Activated CD8-positive, alpha-beta memory T cell treated with anti-CD3 and anti-CD28 coated beads, Interleukin-2, amount 10 ng/mL, durations not matched to agents 7 days and 5 days (primary cell): ENCODE results near the gene RHOJ. TPM values are rescaled to one million over a fixed set of nuclear protein-coding genes. Genes with fewer than 3 reads are reported as not detected.
"Not testable (repeated sequence)": the region's sequence is repeated elsewhere in the genome, so short reads cannot be mapped to it uniquely, and the experiment has no call there.

ENCODE experiments used
- ATAC-seq: fragments of 150-1000 bp; cut with Tn5 transposase; one replicate; pipeline ENCODE4 v1.10.0; 2021; ENCODE audit warnings: moderate library complexity
- CTCF ChIA-PET: fragments of 350-600 bp; sonication (Branson Sonifier 250); formaldehyde crosslinking; loops from one replicate; lab custom pipeline; 2021; ENCODE audit warnings: antibody characterized with exemption; lab: Charles Lee
- DNase-seq: peaks from one replicate; pipeline ENCODE4 v3.0.0-alpha.2; 2020
- H3K27ac Mint-ChIP-seq: one replicate; pipeline ENCODE4 v1.8.0; 2021; ENCODE audit warnings: mild to moderate bottlenecking, mixed read lengths
- H3K27me3 Mint-ChIP-seq: one replicate; pipeline ENCODE4 v1.8.0; 2021; ENCODE audit warnings: mixed read lengths
- H3K36me3 Mint-ChIP-seq: one replicate; pipeline ENCODE4 v1.8.0; 2021; ENCODE audit warnings: mild to moderate bottlenecking, mixed read lengths
- H3K4me1 Mint-ChIP-seq: one replicate; pipeline ENCODE4 v1.8.0; 2021; ENCODE audit warnings: mixed read lengths
- H3K4me3 Mint-ChIP-seq: one replicate; pipeline ENCODE4 v1.8.0; 2021; ENCODE audit warnings: mild to moderate bottlenecking, moderate library complexity, mixed read lengths
- H3K9me3 Mint-ChIP-seq: one replicate; pipeline ENCODE4 v1.8.0; 2022; ENCODE audit warnings: low read depth, mixed read lengths
- total RNA-seq, 2 experiments: library from RNA; stranded (reverse); gene quantifications; one replicate each; pipeline ENCODE4 v1.2.3, GENCODE V29; 2021

Gene RHOJ
- total RNA-seq, 2 experiments from 2014 or later = not detected

DNA sequence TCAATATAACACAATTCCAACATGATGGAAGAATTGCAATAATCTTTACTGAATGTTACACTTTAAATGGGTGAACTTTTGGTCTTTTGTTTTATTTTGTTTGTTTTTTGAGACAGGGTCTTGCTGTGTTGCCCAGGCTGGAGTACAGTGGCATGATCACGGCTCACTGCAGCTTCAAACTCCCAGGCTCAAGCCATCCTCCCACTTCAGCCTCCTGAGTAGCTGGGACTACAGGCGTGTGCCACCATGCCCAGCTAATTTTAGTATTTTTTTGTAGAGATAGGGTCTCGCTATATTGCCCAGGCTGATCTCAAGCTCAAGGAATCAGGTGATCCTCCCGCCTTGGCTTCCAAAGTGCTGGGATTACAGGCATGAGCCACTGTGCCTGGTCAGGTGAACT lies 75.7 kb downstream of the RHOJ start:
- not testable (repeated sequence) for DNase-seq, H3K4me3 Mint-ChIP-seq, ATAC-seq, H3K27me3 Mint-ChIP-seq, H3K9me3 Mint-ChIP-seq, H3K36me3 Mint-ChIP-seq, H3K4me1 Mint-ChIP-seq, H3K27ac Mint-ChIP-seq
- CTCF ChIA-PET = interaction anchor here (0.6 to 1.5 kb wide), 3 partner anchors 11 to 50 kb away, joined by 3 to 4 read pairs (median 4); no protein-coding TSS in a partner anchor

DNA sequence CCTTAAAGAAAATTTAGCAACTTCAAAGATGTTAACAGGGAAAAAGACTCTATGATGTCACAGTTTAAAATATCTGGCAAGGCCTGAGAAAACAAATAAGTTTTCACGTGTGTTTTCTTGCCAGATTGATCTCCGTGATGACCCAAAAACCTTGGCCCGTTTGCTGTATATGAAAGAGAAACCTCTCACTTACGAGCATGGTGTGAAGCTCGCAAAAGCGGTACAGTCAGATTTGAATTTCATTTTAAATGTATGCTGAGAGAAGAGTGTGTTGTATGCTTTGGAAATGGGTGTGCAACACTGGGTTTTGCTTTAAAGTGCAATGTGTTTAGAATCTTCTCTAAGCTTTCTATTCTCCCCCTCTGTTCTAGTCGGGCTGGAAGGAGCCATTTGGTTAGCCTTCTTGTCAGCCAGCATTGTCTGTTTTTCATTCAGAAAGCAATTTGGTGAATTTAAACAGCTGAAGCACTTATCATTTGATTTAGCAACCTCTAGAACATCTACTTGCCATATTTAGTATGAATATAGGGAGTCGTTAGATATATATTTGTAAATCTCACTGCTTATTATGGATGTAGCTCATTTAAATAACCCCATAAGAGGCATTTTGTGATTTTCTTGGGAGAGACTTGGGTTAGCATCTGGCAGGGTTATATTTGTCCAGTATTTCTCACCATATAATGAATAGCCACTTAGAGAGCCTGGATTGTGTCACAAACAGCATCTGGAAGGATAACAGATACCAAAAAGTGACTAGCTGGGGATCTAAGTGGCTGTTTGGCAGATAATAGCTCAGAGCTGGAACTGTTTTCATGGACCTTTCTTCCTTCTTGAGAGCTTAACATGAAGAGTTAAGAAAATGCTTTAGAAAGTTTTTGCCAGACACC lies 79.0 kb downstream of the RHOJ start:
- Mint-ChIP-seq H3K36me3 (no peaks in the 10 kb centered on the region), H3K27ac (no peak overlapping the region), H3K27me3 (no peaks in the 10 kb centered on the region), H3K4me1 (no peaks in the 10 kb centered on the region), H3K4me3 (no peak overlapping the region), H3K9me3 (no peaks in the 10 kb centered on the region)
- DNase-seq (peak; percentile 56), ATAC-seq (peak; percentile 83)
- CTCF ChIA-PET = interaction anchor here (0.7 to 1.6 kb wide), 3 partner anchors 13 to 508 kb away, joined by 3 to 7 read pairs (median 4); no protein-coding TSS in a partner anchor

DNA sequence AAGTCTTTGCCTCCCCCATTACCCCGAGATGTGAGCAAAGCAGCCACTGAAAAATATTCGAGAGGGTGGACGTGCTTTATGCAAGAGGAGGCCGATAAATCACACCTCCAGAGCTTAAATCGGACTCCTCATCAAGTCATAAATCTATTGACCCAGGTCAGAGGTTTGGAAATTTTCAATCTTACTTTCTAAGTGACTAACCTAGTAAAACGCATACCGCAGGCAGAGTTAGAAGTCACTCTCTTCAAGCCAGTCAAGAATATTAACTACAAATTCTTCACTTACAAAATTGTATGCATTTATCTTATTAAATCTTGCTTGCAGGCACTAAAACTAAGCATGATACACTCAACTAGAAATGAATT lies 79.6 kb downstream of the RHOJ start:
- Mint-ChIP-seq H3K27me3 (peaks cover 2% of the 10 kb centered on the region), H3K27ac (no peak overlapping the region), H3K4me1 (peaks cover 2% of the 10 kb centered on the region), H3K36me3 (no peaks in the 10 kb centered on the region), H3K4me3 (no peak overlapping the region), H3K9me3 (no peaks in the 10 kb centered on the region)
- CTCF ChIA-PET = interaction anchor here (0.7 to 1.6 kb wide), 3 partner anchors 9 to 508 kb away, joined by 3 to 7 read pairs (median 4); no protein-coding TSS in a partner anchor
- ATAC-seq (peak; percentile 47), DNase-seq (no peak)

DNA sequence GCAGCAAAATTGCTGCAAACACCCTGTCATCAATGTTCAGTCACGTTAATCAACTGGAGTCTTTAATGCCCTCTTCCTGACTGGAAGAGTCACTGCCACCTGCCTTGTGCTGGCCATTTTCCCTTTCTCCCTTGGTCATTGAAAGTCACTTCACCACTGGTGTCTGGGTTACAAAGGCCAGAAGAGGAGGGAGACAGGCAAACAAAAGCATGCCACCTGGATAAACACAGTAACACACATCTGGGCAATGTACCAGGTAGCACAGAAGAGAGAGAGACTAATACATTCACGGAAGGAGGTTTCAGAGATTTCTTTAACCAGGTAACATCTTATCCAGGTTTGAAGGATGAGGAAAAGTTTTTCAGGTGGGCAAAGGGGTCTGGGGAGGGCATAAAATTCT lies 81.8 kb downstream of the RHOJ start:
- Mint-ChIP-seq H3K27me3 (peaks cover 6% of the 10 kb centered on the region), H3K4me1 (peaks cover 8% of the 10 kb centered on the region), H3K4me3 (no peak overlapping the region), H3K27ac (no peak overlapping the region), H3K9me3 (no peaks in the 10 kb centered on the region), H3K36me3 (no peaks in the 10 kb centered on the region)
- DNase-seq = no peak
- no peak for ATAC-seq
- CTCF ChIA-PET = no interaction called here

DNA sequence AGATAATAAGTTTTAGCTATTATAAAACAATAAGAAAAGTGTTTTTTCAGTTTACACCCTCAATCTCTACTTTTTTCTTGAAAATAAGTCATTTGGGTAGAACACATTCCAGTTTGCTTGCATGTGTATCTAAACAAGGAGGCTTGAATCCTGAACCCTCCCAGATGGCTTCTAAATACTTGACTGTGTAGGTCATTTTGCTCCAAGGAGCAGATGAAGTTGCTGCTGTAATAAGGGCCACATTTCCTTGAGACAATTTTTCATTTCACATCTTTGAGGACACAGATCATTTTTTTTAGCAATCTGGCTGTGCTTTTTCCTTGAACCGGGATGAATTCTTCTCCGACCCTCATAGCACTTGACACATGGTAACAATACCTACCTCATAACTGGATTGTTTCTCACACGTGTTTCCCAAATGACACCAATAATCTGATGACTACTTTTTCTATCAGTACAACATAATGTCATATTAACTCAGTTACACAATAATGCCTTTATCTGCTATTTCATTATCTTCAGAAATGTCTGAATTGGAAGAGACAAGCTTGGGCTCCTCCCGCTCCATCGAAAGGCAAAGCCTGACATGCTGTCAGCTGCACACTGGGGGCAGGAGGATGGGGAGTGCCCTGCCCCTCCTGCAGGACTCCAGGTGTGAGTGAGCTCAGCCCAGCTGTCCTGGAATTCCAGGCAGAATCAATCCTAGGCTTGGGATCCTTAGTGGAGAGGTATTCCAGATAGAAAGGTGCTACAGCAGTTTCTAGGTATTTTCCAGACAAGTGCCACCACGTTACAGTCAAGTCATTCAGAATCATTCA lies 83.6 kb downstream of the RHOJ start:
- CTCF ChIA-PET = interaction anchor here (0.7 kb wide), 1 partner anchor 1017 kb away, joined by 3 read pairs; no protein-coding TSS in a partner anchor
- H3K4me1 Mint-ChIP-seq = peaks cover 8% of the 10 kb centered on the region
- DNase-seq (no peak), ATAC-seq (no peak)
- H3K4me3 Mint-ChIP-seq = no peak overlapping the region
- no peaks in the 10 kb centered on the region for H3K9me3 Mint-ChIP-seq
- peaks cover 11% of the 10 kb centered on the region for H3K27me3 Mint-ChIP-seq
- H3K36me3 Mint-ChIP-seq = no peaks in the 10 kb centered on the region
- H3K27ac Mint-ChIP-seq = no peak overlapping the region

DNA sequence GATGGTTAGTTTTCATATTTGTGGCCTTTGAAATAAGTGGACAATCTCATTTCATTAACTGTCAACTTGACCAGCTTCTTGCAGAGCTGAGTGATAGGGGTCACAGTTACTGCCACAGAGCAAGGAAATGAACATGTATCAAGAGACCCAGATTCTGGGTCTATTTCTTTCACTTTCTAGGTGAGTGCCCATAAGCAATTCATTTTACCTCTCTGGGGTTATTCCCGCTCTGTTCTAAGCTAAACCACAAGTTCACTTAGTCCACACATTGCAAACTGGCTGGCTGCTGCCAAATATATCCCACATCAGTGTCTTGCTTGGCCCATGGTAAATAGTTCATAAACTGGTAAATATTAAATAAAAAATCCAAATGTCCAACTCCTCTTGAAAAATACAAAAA lies 84.6 kb downstream of the RHOJ start:
- Mint-ChIP-seq H3K9me3 (no peaks in the 10 kb centered on the region), H3K4me1 (peaks cover 8% of the 10 kb centered on the region), H3K36me3 (no peaks in the 10 kb centered on the region), H3K4me3 (no peak overlapping the region), H3K27ac (no peak overlapping the region), H3K27me3 (peaks cover 16% of the 10 kb centered on the region)
- DNase-seq (no peak), ATAC-seq (peak; percentile 30)
- CTCF ChIA-PET = interaction anchor here (1.9 kb wide), 1 partner anchor 12 kb away, joined by 6 read pairs; no protein-coding TSS in a partner anchor

DNA sequence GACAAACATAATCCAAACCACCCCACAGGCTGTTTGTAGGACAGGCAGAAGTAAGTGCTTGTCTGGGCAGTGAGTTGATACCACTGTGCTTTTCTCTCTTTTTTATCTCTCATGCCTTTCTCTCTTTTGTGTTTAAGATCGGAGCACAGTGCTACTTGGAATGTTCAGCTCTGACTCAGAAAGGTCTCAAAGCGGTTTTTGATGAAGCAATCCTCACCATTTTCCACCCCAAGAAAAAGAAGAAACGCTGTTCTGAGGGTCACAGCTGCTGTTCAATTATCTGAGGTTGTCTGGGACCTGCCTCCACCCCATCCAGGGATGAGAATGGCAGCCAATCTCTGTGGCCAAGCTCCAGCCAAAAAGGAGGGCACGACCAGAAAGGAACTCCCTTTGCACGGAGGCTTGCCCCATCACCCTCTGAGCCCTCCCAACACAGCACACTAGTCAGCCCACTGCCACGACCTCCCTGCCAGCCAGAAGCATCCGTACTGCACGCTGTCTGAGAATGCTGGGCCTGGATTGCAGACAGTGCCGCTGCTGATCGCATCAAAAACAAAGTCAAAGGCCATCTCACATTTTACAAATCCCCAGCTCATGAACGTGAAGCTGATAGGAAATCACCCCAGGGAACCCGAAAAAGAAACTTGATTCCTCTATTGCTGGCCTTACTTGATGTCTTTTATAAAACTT lies 86.6 kb downstream of the RHOJ start:
- no peak for DNase-seq
- Mint-ChIP-seq H3K9me3 (no peaks in the 10 kb centered on the region), H3K27me3 (peaks cover 16% of the 10 kb centered on the region), H3K36me3 (no peaks in the 10 kb centered on the region), H3K4me1 (peaks cover 24% of the 10 kb centered on the region), H3K4me3 (no peak overlapping the region), H3K27ac (no peak overlapping the region)
- CTCF ChIA-PET = interaction anchor here (1.0 to 1.7 kb wide), 2 partner anchors 11 to 21 kb away, joined by 3 to 4 read pairs; no protein-coding TSS in a partner anchor
- ATAC-seq = no peak

DNA sequence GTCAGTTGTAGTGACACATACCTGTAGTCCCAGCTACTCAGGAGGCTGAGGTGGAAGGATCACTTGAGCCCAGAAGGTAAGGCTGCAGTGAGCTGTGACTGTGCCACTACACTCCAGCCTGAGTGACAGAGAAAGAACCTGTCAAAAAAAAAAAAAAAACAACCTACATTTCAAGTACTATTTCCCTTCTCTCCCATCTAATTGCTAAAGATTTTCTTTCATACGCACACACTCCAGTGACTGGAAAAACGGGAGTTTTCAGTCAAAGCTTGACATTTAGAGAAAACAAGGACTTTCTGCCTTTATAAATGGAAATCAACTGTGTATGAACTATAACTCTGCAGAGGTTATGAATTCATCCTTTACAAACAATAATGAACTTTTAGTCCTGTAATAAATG lies 88.6 kb downstream of the RHOJ start:
- Mint-ChIP-seq H3K4me3 (no peak overlapping the region), H3K36me3 (no peaks in the 10 kb centered on the region), H3K4me1 (peaks cover 36% of the 10 kb centered on the region), H3K27me3 (peaks cover 16% of the 10 kb centered on the region), H3K9me3 (no peaks in the 10 kb centered on the region), H3K27ac (no peak overlapping the region)
- DNase-seq = no peak
- CTCF ChIA-PET = interaction anchor here (0.7 kb wide), 1 partner anchor 364 kb away, joined by 3 read pairs; no protein-coding TSS in a partner anchor
- ATAC-seq = no peak

DNA sequence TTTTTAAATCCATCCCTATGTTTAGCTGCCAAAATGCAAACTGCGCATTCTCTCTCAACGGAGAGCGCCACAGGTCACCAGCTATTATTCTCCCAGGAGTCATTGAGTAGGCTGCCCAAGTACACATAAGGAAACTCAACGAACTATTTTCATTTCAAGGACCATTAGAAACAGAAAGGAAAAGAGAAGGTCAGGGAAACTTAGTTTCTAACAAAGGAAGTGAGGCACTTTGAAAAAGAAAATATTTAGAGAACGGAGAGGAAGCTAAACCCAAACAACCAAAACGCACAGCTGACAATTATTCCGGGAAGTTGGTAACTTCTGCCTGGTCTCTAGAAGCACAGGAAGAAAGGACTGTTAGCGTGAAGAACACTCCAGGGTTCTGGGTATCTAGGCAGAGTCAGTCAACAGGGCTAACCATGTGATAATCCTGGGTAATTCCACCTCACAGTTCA lies 91.0 kb downstream of the RHOJ start:
- CTCF ChIA-PET = no interaction called here
- Mint-ChIP-seq H3K27ac (peak overlapping the region; percentile 81), H3K9me3 (no peaks in the 10 kb centered on the region), H3K36me3 (no peaks in the 10 kb centered on the region), H3K4me1 (peaks cover 44% of the 10 kb centered on the region), H3K27me3 (peaks cover 14% of the 10 kb centered on the region), H3K4me3 (peak overlapping the region; percentile 54)
- ATAC-seq (peak; percentile 40), DNase-seq (no peak)

DNA sequence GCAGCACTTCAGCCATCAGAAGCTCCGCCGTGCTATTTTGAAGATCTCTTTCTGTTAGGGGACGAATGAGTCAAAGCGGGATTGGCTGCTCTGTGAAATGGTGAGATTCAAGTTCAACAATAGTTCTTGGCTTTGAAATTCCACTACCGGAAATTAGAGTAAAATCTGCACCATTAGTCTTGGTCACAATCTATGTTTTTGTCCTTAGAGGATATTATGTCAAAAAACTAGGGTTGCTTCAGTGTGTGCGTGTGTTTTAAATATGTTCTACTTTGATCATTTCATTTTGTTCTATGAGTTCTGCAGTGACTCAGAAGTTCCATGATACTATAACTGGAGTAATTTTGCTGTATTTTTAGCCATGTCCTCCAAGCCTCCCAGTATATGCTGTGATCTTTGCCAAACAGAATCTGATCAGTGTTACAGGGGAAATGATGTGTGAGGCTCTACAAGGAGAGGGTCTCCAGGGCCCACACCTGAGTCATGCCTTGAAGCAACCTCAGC lies 91.9 kb downstream of the RHOJ start:
- Mint-ChIP-seq H3K27ac (peak overlapping the region; percentile 81), H3K36me3 (no peaks in the 10 kb centered on the region), H3K4me1 (peaks cover 44% of the 10 kb centered on the region), H3K4me3 (peak overlapping the region; percentile 54), H3K27me3 (peaks cover 10% of the 10 kb centered on the region), H3K9me3 (no peaks in the 10 kb centered on the region)
- peak; percentile 63 for DNase-seq
- ATAC-seq = peak; percentile 82
- CTCF ChIA-PET = interaction anchor here (0.9 to 2.1 kb wide), 3 partner anchors 13 to 19 kb away, joined by 3 to 4 read pairs (median 4); no protein-coding TSS in a partner anchor

DNA sequence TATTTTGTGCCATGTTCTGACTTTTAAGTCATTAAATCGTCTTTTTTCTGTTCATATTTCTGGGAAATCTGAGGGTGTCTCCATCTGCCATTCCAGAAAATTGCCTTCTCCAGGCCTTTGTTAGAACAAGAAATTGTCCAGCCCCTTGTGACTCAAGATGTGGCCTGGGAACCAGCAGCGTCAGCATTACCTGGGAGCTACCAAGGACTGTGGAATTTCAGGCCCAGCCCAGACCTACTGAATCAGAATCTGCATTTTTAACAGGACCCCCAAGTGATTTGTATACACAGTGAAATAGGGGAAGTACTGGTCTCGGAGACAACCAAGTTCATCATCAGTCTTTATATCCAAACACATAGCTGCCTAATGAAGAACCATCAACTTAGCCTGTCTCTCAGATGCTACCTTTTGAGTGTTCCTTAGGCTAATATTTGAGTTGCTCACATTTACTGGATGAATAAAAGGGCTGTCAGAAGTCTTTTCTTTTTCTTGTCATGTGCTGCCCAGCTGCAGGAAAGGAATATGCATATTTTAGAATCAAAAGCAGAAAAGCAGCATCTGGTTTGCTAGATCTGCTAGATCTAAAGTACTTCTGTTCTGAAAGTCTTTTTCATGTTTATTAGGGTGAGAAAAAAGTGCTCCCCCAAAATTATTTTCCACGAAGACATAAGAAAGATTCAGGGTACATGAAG lies 93.3 kb downstream of the RHOJ start:
- ATAC-seq (no peak), DNase-seq (no peak)
- Mint-ChIP-seq H3K9me3 (no peaks in the 10 kb centered on the region), H3K36me3 (peaks cover under 1% of the 10 kb centered on the region), H3K27me3 (peaks cover 7% of the 10 kb centered on the region), H3K4me3 (no peak overlapping the region), H3K4me1 (peaks cover 44% of the 10 kb centered on the region), H3K27ac (no peak overlapping the region)
- CTCF ChIA-PET = interaction anchor here (2.1 kb wide), 1 partner anchor 14 kb away, joined by 4 read pairs; no protein-coding TSS in a partner anchor
